Upper lobe of left lung (tissue), 6 donors: ENCODE data around the gene CFAP161. TPM values are rescaled to one million over a fixed set of nuclear protein-coding genes. Genes with fewer than 3 reads are reported as not detected.
"Not testable (repeated sequence)": the region's sequence is repeated elsewhere in the genome, so short reads cannot be mapped to it uniquely, and the experiment has no call there.

Source experiments
- ATAC-seq, 2 donors: fragments of 200-7000 bp; cut with Tn5 transposase; one replicate each; pipeline ENCODE4 v1.9.1; 2022; ENCODE audit warnings: mild to moderate bottlenecking in 2 of 2, moderate library complexity in 2 of 2; ENCODE audit not compliant: low FRiP score in 2 of 2
- DNase-seq, 2 donors: peaks; one replicate each; pipeline ENCODE4 v3.0.0-alpha.2; 2019 to 2020
- H3K27ac ChIP-seq, 4 donors: fragments of 200-600 bp; sonication (generic); one replicate each; pipeline ENCODE4 v1.5.1; 2016 to 2019
- H3K27me3 ChIP-seq, 4 donors: fragments of 200-600 bp; sonication (generic); one replicate each; pipeline ENCODE4 v1.5.1; 2017 to 2019
- H3K36me3 ChIP-seq, 4 donors: fragments of 200-600 bp; sonication (generic); one replicate each; pipeline ENCODE4 v1.5.1; 2016 to 2019
- H3K4me1 ChIP-seq, 4 donors: fragments of 200-600 bp; sonication (generic); one replicate each; pipeline ENCODE4 v1.5.1; 2018 to 2019
- H3K4me3 ChIP-seq, 4 donors: fragments of 200-600 bp; sonication (generic); one replicate each; pipeline ENCODE4 v1.5.1; 2017 to 2019; ENCODE audit warnings: mild to moderate bottlenecking in 2 of 4, moderate library complexity in 1 of 4
- H3K9me3 ChIP-seq, 4 donors: fragments of 200-600 bp; sonication (generic); one replicate each; pipeline ENCODE4 v1.5.1; 2018 to 2019
- CTCF ChIP-seq, 6 experiments: fragments of 450-650 bp in 4 of 6; fragments of 200-600 bp in 2 of 6; sonication (generic) in 2 of 6; IDR thresholded peaks; one replicate each; pipeline ENCODE4 v1.5.1; 2016 to 2019; ENCODE audit warnings: antibody characterized with exemption in 6 of 6
- EP300 ChIP-seq, 4 donors: sonication (generic); formaldehyde crosslinking; IDR thresholded peaks; one replicate each; pipeline ENCODE4 v1.5.1; 2017; ENCODE audit warnings: antibody characterized with exemption in 4 of 4, control low read depth in 2 of 4
- POLR2A ChIP-seq, 4 donors: fragments of 450-650 bp; IDR thresholded peaks; one replicate each; pipeline ENCODE4 v1.5.1; 2016 to 2017; ENCODE audit warnings: antibody characterized with exemption in 4 of 4, mild to moderate bottlenecking in 2 of 4
- POLR2AphosphoS5 ChIP-seq, 2 donors: sonication (generic); formaldehyde crosslinking; IDR thresholded peaks; one replicate each; pipeline ENCODE4 v1.5.1; 2017; ENCODE audit warnings: antibody characterized with exemption in 2 of 2
- WGBS, 2 donors: methylation state at CpG; one replicate each; pipeline ENCODE4 v1.1.5; 2017 to 2018; 5-methylcytosine and 5-hydroxymethylcytosine counted together
- total RNA-seq, 6 donors: library from RNA; depleted of rRNA in 4 of 6; stranded (reverse); fragments of >200 nt in 4 of 6; gene quantifications; one replicate each; pipeline versions ENCODE4 v1.1.0 to v1.2.1, GENCODE V29; 2016 to 2021
- donor health status: DM: no; HTN: no; CAD: no; lungs with moderate emphysema.
- donor health status: DM: no; HTN: yes; CAD: no; lungs with severe emphysema.

CFAP161 gene
- total RNA-seq, 6 donors from 2014 or later, result 1.2 to 9.0 (median 2.6) TPM

GRCh38 chr15:81117581-81117980 lies 16.5 kb upstream of the CFAP161 start:
- TF ChIP-seq EP300 (IDR thresholded peaks at IDR 0.05), result no peak
- TF ChIP-seq CTCF (IDR thresholded peaks at IDR 0.05), result no peak
- TF ChIP-seq POLR2AphosphoS5 (IDR thresholded peaks at IDR 0.05), result no peak
- TF ChIP-seq POLR2A (IDR thresholded peaks at IDR 0.05), result no peak
- WGBS, 2 donors, result 79 to 82% methylated on average over 3 of the region's 3 CpGs
- no peak overlapping the region for H3K4me3 ChIP-seq

GRCh38 chr15:81118361-81118760 lies 15.7 kb upstream of the CFAP161 start:
- H3K4me3 ChIP-seq, result no peak overlapping the region
- 42 to 44% methylated on average over 27 to 39 of the region's 42 CpGs for WGBS, 2 donors
- ATAC-seq (no peak), DNase-seq (peak in 1 of 2 donors; percentile 76)
- H3K27ac ChIP-seq, result no peak overlapping the region
- TF ChIP-seq POLR2A (IDR thresholded peaks at IDR 0.05), result no peak
- TF ChIP-seq CTCF (IDR thresholded peaks at IDR 0.05), result no peak
- no peak for TF ChIP-seq EP300 (IDR thresholded peaks at IDR 0.05)
- no peak for TF ChIP-seq POLR2AphosphoS5 (IDR thresholded peaks at IDR 0.05)
- H3K4me1 ChIP-seq, result peaks cover 0 to 6% (median 2%) of the 10 kb centered on the region in 4 donors
- H3K9me3 ChIP-seq, result no peaks in the 10 kb centered on the region
- H3K27me3 ChIP-seq, result peaks cover 0 to 3% (median 0%) of the 10 kb centered on the region in 4 donors
- H3K36me3 ChIP-seq, result no peaks in the 10 kb centered on the region

More at GRCh38 chr15:81117581-81117980, 16.5 kb upstream of the CFAP161 start:
- no peak for DNase-seq
- Histone ChIP-seq H3K27ac (no peak overlapping the region), H3K4me1 (peaks cover 0 to 8% (median 2%) of the 10 kb centered on the region in 4 donors), H3K9me3 (no peaks in the 10 kb centered on the region), H3K36me3 (no peaks in the 10 kb centered on the region), H3K27me3 (peaks cover 0 to 3% (median 0%) of the 10 kb centered on the region in 4 donors)
- no peak for ATAC-seq

DNA sequence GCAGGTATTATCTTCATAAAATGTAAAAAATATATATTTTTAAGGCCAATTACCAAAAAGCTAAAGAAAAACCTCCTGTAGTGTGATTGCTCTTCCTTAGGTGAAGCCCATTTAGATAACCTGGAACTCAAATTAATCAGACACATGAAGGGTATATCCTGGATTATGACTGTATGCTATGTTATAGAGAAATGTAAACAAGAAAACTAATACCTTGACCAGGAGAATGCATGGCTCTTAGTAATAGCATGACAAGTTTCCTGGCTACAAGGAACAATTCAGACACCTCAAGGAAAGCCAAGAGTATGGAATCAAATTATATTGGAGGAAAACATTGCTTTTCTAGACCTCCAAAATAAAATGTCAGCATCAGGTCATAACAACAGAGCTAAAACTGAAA lies 14.0 kb upstream of the CFAP161 start:
- Histone ChIP-seq H3K4me1 (peaks cover 0 to 4% (median 0%) of the 10 kb centered on the region in 4 donors), H3K36me3 (no peaks in the 10 kb centered on the region), H3K4me3 (no peak overlapping the region), H3K27me3 (peaks cover 0 to 3% (median 0%) of the 10 kb centered on the region in 4 donors), H3K9me3 (no peaks in the 10 kb centered on the region), H3K27ac (no peak overlapping the region)
- ATAC-seq, result no peak
- DNase-seq, result no peak
- TF ChIP-seq EP300 (IDR thresholded peaks at IDR 0.05), result no peak
- TF ChIP-seq POLR2AphosphoS5 (IDR thresholded peaks at IDR 0.05), result no peak
- TF ChIP-seq CTCF (IDR thresholded peaks at IDR 0.05), result no peak
- TF ChIP-seq POLR2A (IDR thresholded peaks at IDR 0.05), result no peak

- Histone ChIP-seq H3K27me3 (no peaks in the 10 kb centered on the region), H3K36me3 (no peaks in the 10 kb centered on the region), H3K4me3 (no peak overlapping the region), H3K4me1 (no peaks in the 10 kb centered on the region), H3K9me3 (no peaks in the 10 kb centered on the region), H3K27ac (no peak overlapping the region)
- no peak for TF ChIP-seq POLR2AphosphoS5 (IDR thresholded peaks at IDR 0.05)
- TF ChIP-seq EP300 (IDR thresholded peaks at IDR 0.05), result no peak
- TF ChIP-seq POLR2A (IDR thresholded peaks at IDR 0.05), result no peak
- no peak for TF ChIP-seq CTCF (IDR thresholded peaks at IDR 0.05)
- WGBS, 2 donors, result 38 to 53% methylated on average over 3 of the region's 3 CpGs
- DNase-seq (no peak), ATAC-seq (no peak)
These were observed 7.2 kb upstream of the CFAP161 start for GRCh38 chr15:81126892-81127291.

DNA sequence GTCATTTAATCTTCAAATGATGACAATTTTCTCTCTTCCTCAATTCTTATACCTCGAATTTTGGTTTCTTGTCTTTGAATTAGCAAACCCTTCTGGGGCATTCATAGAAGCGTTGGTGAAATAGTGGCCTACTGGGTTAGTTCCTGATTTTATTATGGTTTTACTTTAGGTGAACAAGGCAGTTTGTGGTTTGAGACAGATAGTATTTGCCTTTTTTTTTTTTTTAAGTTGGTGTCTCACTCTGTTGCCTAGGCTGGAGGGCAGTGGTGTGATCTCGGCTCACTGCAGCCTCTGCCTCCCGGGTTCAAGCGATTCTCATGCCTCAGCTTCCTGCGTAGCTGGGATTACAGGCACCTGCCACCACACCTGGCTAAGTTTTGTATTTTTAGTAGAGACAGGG lies 7.4 kb downstream of the CFAP161 start:
- not testable (repeated sequence) for H3K27me3 ChIP-seq, DNase-seq, H3K4me1 ChIP-seq, H3K4me3 ChIP-seq, H3K9me3 ChIP-seq, ATAC-seq, H3K27ac ChIP-seq, H3K36me3 ChIP-seq
- WGBS, 2 donors, result 59 to 81% methylated on average over 6 of the region's 6 CpGs
